ENCODE results near the gene NEXN. TPM values are rescaled to one million over a fixed set of nuclear protein-coding genes. Genes with fewer than 3 reads are reported as not detected.

NEXN gene
- total and polyA plus RNA-seq, 2 experiments from 2014 or later = 2.6 to 11.8 TPM

- TF ChIP-seq CTCF (conservative IDR thresholded peaks at IDR 0.05; ENCODE audit: low read depth in 2 of 2) = no peak
- no peak for TF ChIP-seq ZNF331 (CRISPR knock-in tag; IDR thresholded peaks at IDR 0.05; ENCODE audit: low read depth)
- TF ChIP-seq JUNB (IDR thresholded peaks at IDR 0.05; ENCODE audit: unreplicated experiment) = no peak
- TF ChIP-seq STAT1 (IDR thresholded peaks at IDR 0.05; ENCODE audit: unreplicated experiment) = no peak
- TF ChIP-seq EZH2phosphoT487 (IDR thresholded peaks at IDR 0.05; ENCODE audit: unreplicated experiment) = no peak
Observed at GRCh38 chr1:77953907-77954306, 65.5 kb downstream of the NEXN start (continued).

GRCh38 chr1:77954521-77954920 is 66.1 kb downstream of the NEXN start:
- peaks cover 80% of the 10 kb centered on the region for H3K36me3 ChIP-seq (ENCODE audit: insufficient read depth)
- ATAC-seq = no peak
- no peak overlapping the region for H3K27ac Mint-ChIP-seq
- TF ChIP-seq JUNB (IDR thresholded peaks at IDR 0.05; ENCODE audit: unreplicated experiment) (no peak), ETS1 (IDR thresholded peaks at IDR 0.05) (no peak), ZNF114 (CRISPR knock-in tag; IDR thresholded peaks at IDR 0.05) (no peak), EZH2phosphoT487 (IDR thresholded peaks at IDR 0.05; ENCODE audit: unreplicated experiment) (no peak), NANOG (IDR thresholded peaks at IDR 0.05; ENCODE audit: borderline replicate concordance) (no peak), STAT1 (IDR thresholded peaks at IDR 0.05; ENCODE audit: unreplicated experiment) (no peak), EZH2 (IDR thresholded peaks at IDR 0.05; ENCODE audit: low read depth, unreplicated experiment) (no peak), CTCF (conservative IDR thresholded peaks at IDR 0.05; ENCODE audit: low read depth in 2 of 2) (no peak), ZNF462 (CRISPR knock-in tag; IDR thresholded peaks at IDR 0.05) (no peak)

More at GRCh38 chr1:77954521-77954920, 66.1 kb downstream of the NEXN start:
- H3K4me3 ChIP-seq = no peak overlapping the region
- Mint-ChIP-seq H3K4me3 (no peak overlapping the region), H3K27me3 (ENCODE audit: insufficient read depth, low read depth, poor library complexity) (no peaks in the 10 kb centered on the region), H3K36me3 (ENCODE audit: low read depth) (peaks cover 82% of the 10 kb centered on the region), H3K9me3 (no peaks in the 10 kb centered on the region), H3K4me1 (no peaks in the 10 kb centered on the region)
- no peaks in the 10 kb centered on the region for H3K9me2 ChIP-seq (ENCODE audit: insufficient read depth)
- H3K4me1 ChIP-seq (ENCODE audit: insufficient read depth) = no peaks in the 10 kb centered on the region
- no peak overlapping the region for H3K27ac ChIP-seq (ENCODE audit: low read depth)
- no peak for DNase-seq (ENCODE audit: low spot score)
- H3K79me2 ChIP-seq (replicated peaks; ENCODE audit: insufficient read depth) = peaks cover 60% of the 10 kb centered on the region
- 0 out of 2 replicates have a peak, but pooled peaks cover 5% of the 10 kb centered on the region for H3F3A ChIP-seq (replicated peaks; ENCODE audit: low read depth)
- H2AFZ ChIP-seq = no peak overlapping the region
- peaks cover 44% of the 10 kb centered on the region for H4K20me1 ChIP-seq (replicated peaks; ENCODE audit: insufficient read depth)
- no peak overlapping the region for H3K4me2 ChIP-seq
- H3K27me3 ChIP-seq (ENCODE audit: insufficient read depth) = no peaks in the 10 kb centered on the region

Data from GM23338 (cell line).